Measurements from ENCODE around the gene DPPA5.
"Not testable (repeated sequence)": the region's sequence is repeated elsewhere in the genome, so short reads cannot be mapped to it uniquely, and the experiment has no call there.

Gene DPPA5

GRCh38 chr6:73353636-73354593 lies at the start of gene DPPA5:
Gene DPPA5 (minus strand): TSS chr6:73354276. CDS start chr6:73354225, 51 bp downstream.
- Histone ChIP-seq H3K27ac (ENCODE audit: low read length) (no peak within 1 kb of the TSS), H3K36me3 (ENCODE audit: control insufficient read depth, insufficient read depth, low read length) (no peaks in the 10 kb centered on the region; the same call in 1 of the 2 replicates), H3K4me3 (ENCODE audit: low read length) (no peak within 1 kb of the TSS), H3K27me3 (ENCODE audit: control insufficient read depth, insufficient read depth, low read length) (no peaks in the 10 kb centered on the region), H3K9me3 (ENCODE audit: control insufficient read depth, insufficient read depth, low read length) (no peaks in the 10 kb centered on the region), H3K4me1 (ENCODE audit: control insufficient read depth, insufficient read depth, low read length) (peaks cover 5% of the 10 kb centered on the region)
- no CpG with 5 or more reads among the region's 59 CpGs for WGBS (ENCODE audit: insufficient coverage, insufficient read length)
- DNase-seq (ENCODE audit: low read depth, low spot score) = no peak

GRCh38 chr6:73400656-73401055 lies 46.6 kb upstream of the DPPA5 start:
- no peaks in the 10 kb centered on the region for H3K36me3 ChIP-seq (ENCODE audit: control insufficient read depth, insufficient read depth, low read length)
- no peak overlapping the region for H3K4me3 ChIP-seq (ENCODE audit: low read length)
- no peaks in the 10 kb centered on the region for H3K9me3 ChIP-seq (ENCODE audit: control insufficient read depth, insufficient read depth, low read length)
- no peaks in the 10 kb centered on the region for H3K27me3 ChIP-seq (ENCODE audit: control insufficient read depth, insufficient read depth, low read length)
- peaks cover 1% of the 10 kb centered on the region; the same call in 1 of the 2 replicates for H3K4me1 ChIP-seq (ENCODE audit: control insufficient read depth, insufficient read depth, low read length)
- H3K27ac ChIP-seq (ENCODE audit: low read length) = no peak overlapping the region
- no peak for DNase-seq (ENCODE audit: low read depth, low spot score)

- no peak for DNase-seq (ENCODE audit: low read depth, low spot score)
Measured at GRCh38 chr6:73395875-73396274, 41.8 kb upstream of the DPPA5 start.

GRCh38 chr6:73394577-73395354 lies 40.7 kb upstream of the DPPA5 start, which contains the start of gene DDX43:
Gene DDX43 (plus strand): TSS chr6:73394828. CDS start chr6:73394906, 78 bp downstream.
- DNase-seq (ENCODE audit: low read depth, low spot score) = no peak
- Histone ChIP-seq H3K36me3 (ENCODE audit: control insufficient read depth, insufficient read depth, low read length) (no peaks in the 10 kb centered on the region), H3K27me3 (ENCODE audit: control insufficient read depth, insufficient read depth, low read length) (no peaks in the 10 kb centered on the region), H3K9me3 (ENCODE audit: control insufficient read depth, insufficient read depth, low read length) (no peaks in the 10 kb centered on the region), H3K4me1 (ENCODE audit: control insufficient read depth, insufficient read depth, low read length) (peaks cover 1% of the 10 kb centered on the region; the same call in 1 of the 2 replicates), H3K27ac (ENCODE audit: low read length) (no peak within 1 kb of the TSS), H3K4me3 (ENCODE audit: low read length) (no peak within 1 kb of the TSS)
- WGBS (ENCODE audit: insufficient coverage, insufficient read length) = no CpG with 5 or more reads among the region's 54 CpGs

More at GRCh38 chr6:73395875-73396274, 41.8 kb upstream of the DPPA5 start:
- no peaks in the 10 kb centered on the region for H3K27me3 ChIP-seq (ENCODE audit: control insufficient read depth, insufficient read depth, low read length)
- peaks cover 1% of the 10 kb centered on the region; the same call in 1 of the 2 replicates for H3K4me1 ChIP-seq (ENCODE audit: control insufficient read depth, insufficient read depth, low read length)
- H3K27ac ChIP-seq (ENCODE audit: low read length) = no peak overlapping the region
- no peak overlapping the region for H3K4me3 ChIP-seq (ENCODE audit: low read length)
- no CpG with 5 or more reads among the region's 10 CpGs for whole genome bisulfite sequencing (ENCODE audit: insufficient coverage, insufficient read length)
- H3K36me3 ChIP-seq (ENCODE audit: control insufficient read depth, insufficient read depth, low read length) = no peaks in the 10 kb centered on the region
- no peaks in the 10 kb centered on the region for H3K9me3 ChIP-seq (ENCODE audit: control insufficient read depth, insufficient read depth, low read length)

- H3K9me3 ChIP-seq (ENCODE audit: control insufficient read depth, insufficient read depth, low read length) = no peaks in the 10 kb centered on the region
- H3K4me3 ChIP-seq (ENCODE audit: low read length) = no peak overlapping the region
- WGBS (ENCODE audit: insufficient coverage, insufficient read length) = no CpG with 5 or more reads among the region's 3 CpGs
- DNase-seq (ENCODE audit: low read depth, low spot score) = no peak
- no peaks in the 10 kb centered on the region for H3K4me1 ChIP-seq (ENCODE audit: control insufficient read depth, insufficient read depth, low read length)
- H3K36me3 ChIP-seq (ENCODE audit: control insufficient read depth, insufficient read depth, low read length) = no peaks in the 10 kb centered on the region
- H3K27me3 ChIP-seq (ENCODE audit: control insufficient read depth, insufficient read depth, low read length) = no peaks in the 10 kb centered on the region
- H3K27ac ChIP-seq (ENCODE audit: low read length) = no peak overlapping the region
Measured at GRCh38 chr6:73393278-73393677, 39.2 kb upstream of the DPPA5 start.

GRCh38 chr6:73392188-73392587 lies 38.1 kb upstream of the DPPA5 start:
- not testable (repeated sequence) for DNase-seq (ENCODE audit: low read depth, low spot score); H3K27me3 ChIP-seq (ENCODE audit: control insufficient read depth, insufficient read depth, low read length); H3K36me3 ChIP-seq (ENCODE audit: control insufficient read depth, insufficient read depth, low read length); H3K9me3 ChIP-seq (ENCODE audit: control insufficient read depth, insufficient read depth, low read length); H3K4me1 ChIP-seq (ENCODE audit: control insufficient read depth, insufficient read depth, low read length); H3K27ac ChIP-seq (ENCODE audit: low read length); H3K4me3 ChIP-seq (ENCODE audit: low read length)
- WGBS (ENCODE audit: insufficient coverage, insufficient read length) = no CpG with 5 or more reads among the region's 4 CpGs

- H3K36me3 ChIP-seq (ENCODE audit: control insufficient read depth, insufficient read depth, low read length) = no peaks in the 10 kb centered on the region
- H3K4me1 ChIP-seq (ENCODE audit: control insufficient read depth, insufficient read depth, low read length) = no peaks in the 10 kb centered on the region
- H3K9me3 ChIP-seq (ENCODE audit: control insufficient read depth, insufficient read depth, low read length) = no peaks in the 10 kb centered on the region
- no peak overlapping the region for H3K4me3 ChIP-seq (ENCODE audit: low read length)
- no peak for DNase-seq (ENCODE audit: low read depth, low spot score)
- no peak overlapping the region for H3K27ac ChIP-seq (ENCODE audit: low read length)
- no CpG with 5 or more reads among the region's 2 CpGs for WGBS (ENCODE audit: insufficient coverage, insufficient read length)
- H3K27me3 ChIP-seq (ENCODE audit: control insufficient read depth, insufficient read depth, low read length) = no peaks in the 10 kb centered on the region
Measured at GRCh38 chr6:73391675-73392074, 37.6 kb upstream of the DPPA5 start.

GRCh38 chr6:73389854-73390253 lies 35.8 kb upstream of the DPPA5 start:
- Histone ChIP-seq H3K4me3 (ENCODE audit: low read length) (no peak overlapping the region), H3K4me1 (ENCODE audit: control insufficient read depth, insufficient read depth, low read length) (no peaks in the 10 kb centered on the region), H3K36me3 (ENCODE audit: control insufficient read depth, insufficient read depth, low read length) (no peaks in the 10 kb centered on the region), H3K27ac (ENCODE audit: low read length) (no peak overlapping the region), H3K27me3 (ENCODE audit: control insufficient read depth, insufficient read depth, low read length) (no peaks in the 10 kb centered on the region), H3K9me3 (ENCODE audit: control insufficient read depth, insufficient read depth, low read length) (no peaks in the 10 kb centered on the region)
- no CpG with 5 or more reads among the region's 10 CpGs for WGBS (ENCODE audit: insufficient coverage, insufficient read length)
- DNase-seq (ENCODE audit: low read depth, low spot score) = no peak

- peak; percentile 80 for DNase-seq (ENCODE audit: low read depth, low spot score)
- WGBS (ENCODE audit: insufficient coverage, insufficient read length) = no CpG with 5 or more reads among the region's 38 CpGs
- Histone ChIP-seq H3K4me3 (ENCODE audit: low read length) (peak overlapping the region; percentile 34), H3K27me3 (ENCODE audit: control insufficient read depth, insufficient read depth, low read length) (no peaks in the 10 kb centered on the region), H3K36me3 (ENCODE audit: control insufficient read depth, insufficient read depth, low read length) (no peaks in the 10 kb centered on the region), H3K4me1 (ENCODE audit: control insufficient read depth, insufficient read depth, low read length) (no peaks in the 10 kb centered on the region), H3K9me3 (ENCODE audit: control insufficient read depth, insufficient read depth, low read length) (no peaks in the 10 kb centered on the region), H3K27ac (ENCODE audit: low read length) (no peak overlapping the region)
Measured at GRCh38 chr6:73388800-73389512, 34.9 kb upstream of the DPPA5 start.

GRCh38 chr6:73388433-73388799 lies 34.3 kb upstream of the DPPA5 start:
- H3K27ac ChIP-seq (ENCODE audit: low read length) = no peak overlapping the region
- no peaks in the 10 kb centered on the region for H3K9me3 ChIP-seq (ENCODE audit: control insufficient read depth, insufficient read depth, low read length)
- no peaks in the 10 kb centered on the region for H3K36me3 ChIP-seq (ENCODE audit: control insufficient read depth, insufficient read depth, low read length)
- no peak for DNase-seq (ENCODE audit: low read depth, low spot score)
- no peaks in the 10 kb centered on the region for H3K4me1 ChIP-seq (ENCODE audit: control insufficient read depth, insufficient read depth, low read length)
- WGBS (ENCODE audit: insufficient coverage, insufficient read length) = no CpG with 5 or more reads among the region's 4 CpGs
- H3K27me3 ChIP-seq (ENCODE audit: control insufficient read depth, insufficient read depth, low read length) = no peaks in the 10 kb centered on the region
- H3K4me3 ChIP-seq (ENCODE audit: low read length) = no peak overlapping the region
